SK-MEL-5 (cell line): Measurements from ENCODE around the gene SLC17A3. TPM values are rescaled to one million over a fixed set of nuclear protein-coding genes. Genes with fewer than 3 reads are reported as not detected.

Experiments used
- DNase-seq: peaks from one replicate; pipeline ENCODE4 v3.0.0-alpha.2; 2016; ENCODE audit warnings: low read depth, low spot score
- in situ Hi-C: cut with HindIII; loops from 2 replicates; pipeline ENCODE4 v1.10.0; 2016; ENCODE audit warnings: low sequenced_read_pairs, high pct_unique_total_duplicates, low pct_unique_long_range_greater_than_20kb
- polyA plus RNA-seq, 2 experiments: library from polyadenylated mRNA; depleted of rRNA; stranded (reverse); fragments of >200 nt; gene quantifications; 2 replicates each; pipeline ENCODE4 v1.2.3, GENCODE V29; 2015
- total RNA-seq: library from RNA; depleted of rRNA; stranded (reverse); fragments of >200 nt; shearing (Covaris generic); gene quantifications from 2 replicates; pipeline ENCODE4 v1.2.3, GENCODE V29; 2014; rRNA removed

Gene SLC17A3
- not detected in 2 replicates for total RNA-seq
- not detected in 2 replicates for polyA plus RNA-seq (2015; cell fraction: cytosol; rRNA removed)
- polyA plus RNA-seq (2015; cell fraction: nucleus; rRNA removed) = not detected in 2 replicates

GRCh38 chr6:25874118-25874517 lies at the start of gene SLC17A3:
TSS of gene SLC17A3 (minus strand) at chr6:25874243. CDS start at chr6:25868387, 5,856 bp downstream.
- DNase-seq = no peak
- in situ Hi-C loops = no loop called here

GRCh38 chr6:25922301-25922700 lies 48.3 kb upstream of the SLC17A3 start:
- in situ Hi-C loops = no loop called here
- no peak for DNase-seq

- in situ Hi-C loops = no loop called here
- DNase-seq = no peak
Observed at GRCh38 chr6:25921525-25922203, 47.6 kb upstream of the SLC17A3 start.

- in situ Hi-C loops = no loop called here
- no peak for DNase-seq
Observed at GRCh38 chr6:25919657-25920056, 45.6 kb upstream of the SLC17A3 start.

- in situ Hi-C loops = no loop called here
- DNase-seq = no peak
Observed at GRCh38 chr6:25918083-25918683, 44.1 kb upstream of the SLC17A3 start.

GRCh38 chr6:25916789-25917490 lies 42.9 kb upstream of the SLC17A3 start:
- in situ Hi-C loops = no loop called here

GRCh38 chr6:25916330-25916729 lies 42.3 kb upstream of the SLC17A3 start:
- no peak for DNase-seq
- in situ Hi-C loops = no loop called here

More at GRCh38 chr6:25916789-25917490, 42.9 kb upstream of the SLC17A3 start:
- no peak for DNase-seq

GRCh38 chr6:25913741-25914140 lies 39.7 kb upstream of the SLC17A3 start:
- in situ Hi-C loops = no loop called here
- no peak for DNase-seq

GRCh38 chr6:25911351-25911750 lies 37.3 kb upstream of the SLC17A3 start:
- no peak for DNase-seq
- in situ Hi-C loops = no loop called here

- no peak for DNase-seq
- in situ Hi-C loops = no loop called here
Observed at GRCh38 chr6:25907475-25908014, 33.5 kb upstream of the SLC17A3 start.

GRCh38 chr6:25903467-25904099 lies 29.5 kb upstream of the SLC17A3 start:
- in situ Hi-C loops = no loop called here
- no peak for DNase-seq

- no peak for DNase-seq
- in situ Hi-C loops = no loop called here
Observed at GRCh38 chr6:25902071-25902470, 28.0 kb upstream of the SLC17A3 start.

GRCh38 chr6:25900843-25901242 lies 26.8 kb upstream of the SLC17A3 start:
- DNase-seq = no peak
- in situ Hi-C loops = no loop called here

GRCh38 chr6:25899580-25900408 lies 25.8 kb upstream of the SLC17A3 start:
- DNase-seq = no peak
- in situ Hi-C loops = no loop called here

- no peak for DNase-seq
- in situ Hi-C loops = no loop called here
Observed at GRCh38 chr6:25899123-25899522, 25.1 kb upstream of the SLC17A3 start.

- no peak for DNase-seq
- in situ Hi-C loops = no loop called here
Observed at GRCh38 chr6:25898289-25898977, 24.4 kb upstream of the SLC17A3 start.

GRCh38 chr6:25896252-25896651 lies 22.2 kb upstream of the SLC17A3 start:
- in situ Hi-C loops = no loop called here

More at GRCh38 chr6:25896252-25896651, 22.2 kb upstream of the SLC17A3 start:
- DNase-seq = no peak
